HG02981 (cell line): ENCODE results near the gene CENPA.

Source experiments
- ATAC-seq: cut with Tn5 transposase; IDR thresholded peaks from one replicate; pipeline ENCODE4 v1.9.1; 2021; ENCODE audit warnings: mild to moderate bottlenecking, moderate library complexity; ENCODE audit not compliant: unreplicated experiment

CENPA gene

GRCh38 chr2:26838121-26838906 lies 52.5 kb downstream of the CENPA start:
- no peak for ATAC-seq

- ATAC-seq: no peak
These were observed 55.2 kb downstream of the CENPA start for GRCh38 chr2:26840937-26841610.

GRCh38 chr2:26843041-26843440 lies 57.2 kb downstream of the CENPA start:
- no peak for ATAC-seq
